ENCODE results near the gene AMPD1. TPM values are rescaled to one million over a fixed set of nuclear protein-coding genes. Genes with fewer than 3 reads are reported as not detected.

The AMPD1 gene
- polyA plus RNA-seq, 5 donors: 0.18 to 3.0 TPM; not detected in 3

DNA sequence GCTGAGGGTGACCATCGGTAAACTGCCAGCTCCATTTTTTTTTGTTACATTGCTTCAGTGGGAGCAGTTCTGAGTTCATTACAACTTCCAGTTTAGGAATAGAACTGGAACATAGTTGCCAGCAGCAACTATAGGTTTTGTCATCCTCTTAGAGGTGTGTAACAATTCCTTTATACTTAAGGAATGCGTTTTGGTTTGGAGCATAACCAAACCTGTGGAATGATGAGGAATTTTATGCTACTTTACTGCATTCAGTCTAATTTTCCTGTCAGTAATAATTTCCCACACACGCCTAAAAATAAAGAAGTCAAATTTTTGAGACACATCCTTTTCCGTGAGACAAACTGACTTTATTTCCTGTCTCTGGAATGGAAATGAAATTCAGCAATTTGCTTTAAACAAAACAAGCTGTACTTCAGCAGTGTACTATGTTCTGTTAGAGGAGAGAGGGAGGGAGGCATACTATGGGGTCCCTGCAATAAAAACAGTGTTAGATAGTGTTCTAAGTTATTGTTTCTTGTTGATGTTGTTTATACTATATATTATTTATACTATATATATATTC, 4.8 kb upstream of the AMPD1 start:
- peak in 1 of 2 donors; percentile 1 for DNase-seq

DNA sequence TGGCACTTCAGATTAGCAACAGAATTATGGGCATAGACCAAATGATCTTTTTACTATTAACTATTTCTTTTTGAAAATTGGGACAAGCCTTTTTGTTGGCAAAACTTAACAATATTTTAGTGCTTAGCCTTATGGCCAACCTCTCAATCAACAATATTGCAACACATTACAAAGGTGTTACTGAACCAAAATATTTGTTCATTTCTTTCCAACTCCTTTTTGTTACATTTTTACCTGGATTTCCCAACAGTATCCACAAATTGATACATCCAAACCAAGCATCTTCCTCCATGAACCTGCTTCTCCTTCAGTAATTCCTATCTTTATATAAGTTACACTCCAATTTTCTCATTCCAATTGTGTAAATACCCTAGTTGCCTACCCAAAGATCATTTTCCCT, 1.5 kb upstream of the AMPD1 start:
- DNase-seq: no peak

DNA sequence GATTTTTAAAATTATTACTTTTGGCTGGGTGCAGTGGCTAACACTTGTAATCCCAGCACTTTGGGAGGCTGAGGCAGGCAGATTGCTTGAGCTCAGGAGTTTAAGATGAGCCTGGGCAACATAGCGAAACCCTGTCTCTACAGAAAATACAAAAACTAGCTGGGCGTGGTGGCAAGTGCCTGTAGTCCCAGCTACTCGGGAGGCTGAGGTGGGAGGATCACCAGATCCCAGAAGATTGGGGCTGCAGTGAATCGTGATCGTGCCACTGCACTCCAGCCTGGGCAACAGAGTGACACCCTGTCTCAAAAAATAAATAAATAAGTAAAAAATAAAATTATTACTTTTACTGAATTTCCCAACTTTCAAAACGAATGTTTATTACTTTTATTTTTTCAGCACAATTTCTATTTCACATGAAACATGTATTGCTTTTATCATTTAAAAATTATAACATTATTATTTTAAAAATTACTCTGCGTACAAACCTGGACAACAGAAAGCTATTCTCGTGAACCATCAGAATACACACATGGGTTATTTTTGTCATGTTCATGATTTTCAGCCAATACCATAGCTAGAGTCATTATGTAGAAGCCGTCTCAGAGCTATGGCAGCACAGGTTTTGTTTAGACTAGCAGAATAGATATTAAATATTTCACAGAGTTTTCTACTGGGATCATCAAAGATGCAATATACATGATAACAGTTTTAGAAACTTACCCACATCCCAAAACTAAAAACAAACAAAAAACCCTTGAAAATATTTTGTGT, 621 bp downstream of the AMPD1 start:
- DNase-seq: no peak

DNA sequence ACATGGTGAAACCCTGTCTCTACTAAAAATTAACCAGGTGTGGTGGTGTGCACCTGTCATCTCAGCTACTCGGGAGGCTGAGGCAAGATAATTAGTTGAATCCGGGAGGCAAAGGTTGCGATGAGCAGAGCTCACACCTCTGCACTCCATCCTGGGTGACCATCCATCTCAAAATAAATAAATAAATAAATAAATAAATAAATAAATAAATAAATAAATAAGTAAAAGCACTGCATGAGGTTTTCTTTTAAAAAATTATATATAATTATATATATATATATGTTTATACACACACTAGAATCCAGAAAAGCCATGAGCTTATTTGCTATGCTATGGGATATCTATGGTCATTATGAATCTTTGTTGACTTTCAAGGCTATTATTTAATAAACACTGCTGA, 2.4 kb downstream of the AMPD1 start:
- no peak for DNase-seq

DNA sequence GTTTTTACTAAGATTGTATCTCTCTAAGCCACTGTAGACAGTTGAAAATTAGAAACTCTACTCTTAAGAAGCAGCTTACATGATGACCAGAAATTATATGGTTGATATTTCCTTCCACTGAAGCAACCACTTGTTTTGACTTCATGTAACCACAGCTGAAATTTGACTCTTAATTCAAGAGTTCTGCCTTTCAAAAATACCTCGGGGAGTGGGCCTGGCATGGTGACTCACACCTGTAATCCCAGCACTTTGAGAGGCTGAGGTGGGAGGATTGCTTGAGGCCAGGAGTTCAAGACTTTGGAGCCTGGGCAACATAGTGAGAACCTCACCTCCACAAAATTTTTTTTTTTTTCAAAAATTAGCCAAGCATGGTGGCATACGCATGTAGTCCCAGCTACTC, 4.3 kb downstream of the AMPD1 start:
- no peak for DNase-seq

DNA sequence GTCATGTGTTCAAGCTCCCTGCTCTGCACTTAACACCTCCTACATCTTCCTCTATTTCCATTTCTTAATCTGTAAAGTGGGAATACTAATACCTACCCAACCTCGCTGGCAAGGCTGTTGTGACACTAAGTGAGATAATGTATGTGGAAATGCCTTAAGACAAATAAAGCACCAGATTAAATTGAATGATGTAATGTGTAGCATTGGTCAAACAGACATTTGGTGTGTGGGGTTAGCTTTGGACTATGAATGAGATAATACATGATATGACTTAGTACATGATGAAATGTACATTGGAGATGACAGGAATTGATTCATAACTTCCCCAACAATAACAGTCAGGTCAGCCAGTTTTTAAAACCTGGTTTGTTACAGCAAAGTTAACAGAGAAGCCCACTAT, 5.2 kb downstream of the AMPD1 start:
- DNase-seq: no peak

DNA sequence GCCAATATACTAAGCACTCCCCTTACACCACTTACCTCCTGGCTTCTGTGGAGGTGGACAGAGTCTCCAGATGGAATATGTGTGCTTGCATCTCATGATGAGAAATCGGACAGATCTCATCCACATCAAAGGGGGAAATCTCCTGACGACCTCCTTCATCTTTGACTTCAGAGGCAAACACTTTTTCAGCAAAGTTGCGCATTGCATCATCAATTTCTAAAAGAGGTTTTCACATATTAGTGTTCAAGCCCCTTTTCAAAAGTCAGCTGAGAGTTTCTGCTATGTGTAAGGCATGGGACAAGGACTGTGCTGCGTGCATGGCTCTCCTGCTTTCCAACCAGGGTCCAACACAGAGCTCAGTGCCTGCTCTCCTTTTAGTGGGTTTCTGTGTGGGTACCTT, 6.8 kb downstream of the AMPD1 start:
- DNase-seq: no peak

DNA sequence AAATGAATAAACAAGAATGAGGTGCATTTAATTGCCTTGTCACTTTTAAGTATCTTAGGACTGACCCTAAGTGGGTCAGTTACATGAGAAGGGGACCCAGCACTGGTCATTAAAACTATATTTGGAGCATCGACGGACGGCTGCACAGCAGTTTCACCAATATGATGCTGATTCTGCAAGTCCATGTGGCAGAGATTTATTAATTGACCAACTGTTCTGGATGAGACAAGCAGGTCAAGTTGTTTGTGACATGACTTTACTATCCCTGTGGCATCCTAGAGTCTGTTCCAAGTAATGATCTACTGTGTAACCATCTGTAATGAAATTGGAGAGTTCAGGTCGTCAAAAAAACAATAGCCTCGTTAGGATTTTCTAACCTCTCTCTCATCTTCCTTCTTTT, 9.5 kb downstream of the AMPD1 start:
- DNase-seq: no peak

DNA sequence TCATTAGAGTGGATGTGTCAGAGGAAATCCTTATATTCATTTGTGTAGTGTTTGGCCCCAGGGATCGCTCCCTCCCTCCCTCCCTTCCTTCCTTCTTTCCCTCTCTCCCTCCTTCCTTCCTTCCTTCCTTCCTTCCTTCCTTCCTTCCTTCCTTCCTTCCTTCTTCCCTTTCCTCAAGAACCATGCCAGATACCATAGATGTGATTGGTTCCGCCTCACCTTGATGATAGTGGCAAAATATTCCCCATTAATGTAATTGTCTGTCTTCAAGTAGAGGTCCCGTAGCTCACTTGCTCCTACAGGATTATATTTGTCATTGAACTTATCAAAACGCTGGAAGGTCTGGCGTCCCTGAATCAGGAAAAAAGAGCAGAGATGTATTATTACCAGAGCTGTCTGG, 17.7 kb downstream of the AMPD1 start:
- no peak for DNase-seq

DNA sequence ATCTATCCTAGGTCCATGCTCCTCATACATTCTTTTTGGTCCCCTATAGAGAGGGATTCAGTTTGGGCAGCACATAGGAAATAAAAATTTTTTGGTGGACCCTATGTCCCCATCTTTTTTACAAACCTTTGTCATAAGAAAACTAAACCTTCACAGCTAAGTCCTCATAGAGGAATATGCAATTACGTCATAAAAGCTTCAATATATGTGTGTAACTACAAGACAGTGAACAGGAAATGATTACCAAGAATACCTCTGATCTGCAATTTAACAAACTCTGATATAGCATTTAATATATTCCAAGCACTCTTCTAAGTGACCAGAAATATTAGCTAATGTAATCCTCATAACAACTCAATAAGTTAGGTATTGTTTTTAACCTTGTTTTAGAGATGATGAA, 19.2 kb downstream of the AMPD1 start:
- DNase-seq: no peak

DNA sequence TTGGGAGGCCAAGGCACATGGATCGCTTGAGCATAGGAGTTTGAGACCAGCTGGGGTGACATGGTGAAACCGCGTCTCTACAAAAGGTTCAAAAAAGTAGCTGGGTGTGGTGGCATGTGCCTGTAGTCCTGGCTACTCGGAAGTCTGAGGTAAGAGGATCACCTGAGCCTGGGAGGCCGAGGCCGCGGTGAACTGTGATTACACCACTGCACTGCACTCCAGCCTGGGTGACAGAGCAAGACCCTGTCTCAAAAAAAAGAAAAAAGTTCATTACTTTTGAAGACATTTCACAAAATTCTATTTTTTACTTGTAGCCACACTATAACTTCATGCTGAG, 23.4 kb downstream of the AMPD1 start:
- no peak for DNase-seq

DNA sequence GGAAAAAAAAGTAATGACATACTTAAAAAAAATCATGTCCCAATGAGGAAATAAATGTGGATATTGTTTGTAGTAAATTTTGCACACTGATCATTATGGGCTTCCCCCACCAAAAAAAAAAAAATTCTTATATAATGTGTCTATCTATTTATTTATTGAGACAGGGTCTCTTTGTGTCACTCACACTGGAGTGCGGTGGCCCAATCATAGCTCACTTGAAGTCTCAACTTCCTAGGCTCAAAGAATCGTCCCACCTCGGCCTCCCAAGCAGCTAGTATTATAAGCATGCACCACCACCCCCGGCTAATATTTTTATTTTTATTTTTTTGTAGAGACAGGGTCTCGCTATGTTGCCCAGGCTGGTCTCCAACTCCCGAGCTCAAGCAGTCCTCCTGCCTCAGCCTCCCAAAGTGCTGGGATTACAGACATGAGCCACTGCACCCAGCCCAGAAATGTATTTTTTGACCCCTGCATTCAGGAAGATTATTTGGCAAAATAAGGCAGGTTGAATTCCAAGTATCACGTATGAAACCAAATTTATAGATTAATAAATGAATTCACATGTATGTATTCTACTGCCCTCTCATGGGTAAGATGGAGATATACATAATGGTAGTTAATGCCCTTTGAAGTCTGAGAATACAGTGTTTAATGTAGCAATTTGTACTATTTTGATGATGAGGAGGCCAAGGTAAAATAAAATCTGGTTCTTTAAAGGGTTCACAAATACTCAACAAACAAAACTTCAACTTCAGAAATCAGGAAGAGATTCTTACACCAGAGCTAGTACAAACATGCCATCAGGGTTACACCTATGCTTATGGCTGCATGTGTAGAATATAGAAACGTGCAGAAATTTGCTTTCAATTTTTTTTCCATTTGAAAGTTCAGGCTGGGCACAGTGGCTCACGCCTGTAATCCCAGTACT, 24.1 kb downstream of the AMPD1 start:
- DNase-seq: peak in 1 of 2 donors; percentile 17

DNA sequence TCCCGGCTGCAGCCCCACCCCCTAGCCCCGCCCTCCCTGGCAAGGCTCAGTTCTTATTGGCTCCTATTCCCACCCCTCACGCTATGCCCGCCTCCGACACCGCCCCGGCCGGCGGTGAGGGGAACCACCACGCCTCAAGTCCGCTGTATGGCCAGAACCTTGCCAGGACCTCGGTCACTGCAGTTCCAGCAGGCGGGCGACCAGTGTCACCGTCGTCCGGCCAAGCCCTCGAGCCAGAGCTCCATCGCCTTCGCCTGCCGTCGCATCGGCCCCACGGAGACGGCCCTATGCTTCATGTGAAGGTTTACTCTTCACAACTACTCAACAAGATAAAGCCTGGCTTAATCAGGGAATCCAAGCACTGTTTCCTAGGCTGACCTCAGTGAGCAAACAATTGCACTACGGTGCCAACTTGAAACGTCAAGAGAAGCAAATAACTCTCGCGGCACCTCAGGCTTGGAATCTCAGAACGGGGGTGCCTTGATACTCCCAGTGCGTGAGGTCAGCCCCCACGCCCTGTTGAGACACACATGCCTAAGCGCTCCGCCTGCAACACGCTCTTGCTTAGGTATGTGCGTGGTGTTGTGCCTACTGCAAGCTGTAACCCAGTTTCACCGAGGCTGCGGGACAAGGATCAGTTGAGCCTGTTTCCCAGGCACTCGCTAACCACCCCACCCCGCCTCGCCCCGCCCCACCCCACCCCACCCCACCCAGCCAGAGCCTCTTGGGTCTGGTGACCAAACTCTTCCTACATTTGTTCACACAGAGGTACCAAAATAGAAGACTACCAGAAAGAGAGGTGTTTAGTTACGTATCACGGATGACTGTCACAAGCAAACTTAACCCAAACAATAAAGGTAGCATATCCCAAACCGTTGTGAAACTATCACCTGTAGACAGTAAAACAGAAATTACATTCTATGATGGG, 25.0 kb downstream of the AMPD1 start:
- peak; percentile 91 for DNase-seq

DNA sequence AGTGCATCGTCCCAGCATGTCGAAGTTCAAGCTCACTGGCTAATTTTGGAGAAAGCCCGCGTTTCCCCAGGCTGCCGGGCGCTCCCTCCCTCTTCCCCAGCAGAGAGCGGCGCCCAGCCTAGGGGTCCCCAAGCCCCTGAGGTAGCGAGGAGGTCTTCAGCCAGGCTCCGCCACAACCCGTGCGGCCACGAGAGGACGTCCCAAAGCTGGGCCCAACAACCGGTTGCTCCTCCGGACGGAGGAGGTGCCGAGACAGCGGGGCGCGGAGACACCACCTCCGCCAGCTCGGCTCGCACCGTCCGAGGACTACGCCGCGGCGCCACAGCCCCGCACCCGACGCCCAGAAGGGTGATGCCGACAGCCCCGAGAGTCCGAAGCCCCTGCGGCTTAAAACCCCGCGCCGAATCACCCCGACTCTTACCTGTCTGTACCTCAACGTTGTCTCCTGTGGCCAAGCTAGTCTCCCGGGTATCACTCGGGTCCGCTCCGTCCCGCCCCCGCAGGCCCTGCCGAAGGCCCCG, 25.7 kb downstream of the AMPD1 start, which contains the start of gene DENND2C:
Gene DENND2C (minus strand): TSS at position 488 of the 521 bp plus-strand sequence. CDS start 44,065 bp downstream, outside the sequence.
- no peak for DNase-seq

DNA sequence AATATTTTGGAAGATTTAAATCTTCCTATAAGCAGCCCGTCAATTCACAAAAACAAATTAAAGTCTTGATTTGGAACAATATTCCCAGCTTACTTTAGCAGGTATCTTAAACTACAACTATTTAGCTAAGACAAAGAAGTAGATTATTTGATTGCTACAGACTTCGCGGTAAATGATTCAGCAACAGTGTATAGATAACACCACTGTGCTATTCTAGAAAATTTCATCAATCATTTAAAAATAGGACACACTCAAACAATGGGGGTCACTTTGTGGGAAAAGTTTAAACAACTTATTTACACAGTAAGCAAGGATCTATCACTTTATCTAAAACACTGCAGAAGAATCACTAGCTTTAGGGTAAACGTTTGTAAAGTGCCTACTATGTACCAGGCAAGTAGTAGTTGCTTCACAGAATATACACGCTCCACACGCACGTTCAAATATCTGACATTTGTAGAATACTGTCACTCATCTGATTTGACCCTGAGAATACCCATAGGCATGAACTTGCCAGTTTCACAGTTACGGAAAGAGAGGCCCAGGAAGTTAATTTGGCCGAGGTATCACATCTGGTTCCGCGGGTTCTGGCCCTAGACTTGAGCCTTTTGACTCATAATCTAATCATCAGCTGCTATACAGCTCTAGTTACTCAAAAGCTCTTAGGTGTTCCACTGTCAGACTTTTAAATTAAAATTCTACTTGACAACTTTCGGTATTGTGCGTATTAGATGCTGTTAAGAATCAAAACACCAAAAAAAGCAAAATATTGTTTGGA, 26.4 kb downstream of the AMPD1 start:
- no peak for DNase-seq

DNA sequence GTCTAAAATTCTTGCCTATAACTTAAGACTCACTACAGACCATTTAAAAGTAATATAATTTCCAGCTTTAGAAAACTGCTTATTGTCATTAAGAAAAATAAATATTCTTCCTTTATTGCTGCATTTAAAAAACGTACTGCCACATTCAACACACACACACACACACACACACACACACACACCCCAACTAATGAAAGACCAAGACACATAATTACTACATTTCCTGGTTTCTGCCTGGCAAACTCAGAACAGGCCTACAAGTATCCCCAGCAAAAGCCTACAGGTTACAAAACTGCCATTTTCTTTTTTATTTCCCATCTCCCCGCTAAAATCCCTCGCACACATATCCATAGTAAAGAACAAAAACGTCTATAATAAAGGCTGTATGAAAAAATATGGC, 27.0 kb downstream of the AMPD1 start:
- no peak for DNase-seq

DNA sequence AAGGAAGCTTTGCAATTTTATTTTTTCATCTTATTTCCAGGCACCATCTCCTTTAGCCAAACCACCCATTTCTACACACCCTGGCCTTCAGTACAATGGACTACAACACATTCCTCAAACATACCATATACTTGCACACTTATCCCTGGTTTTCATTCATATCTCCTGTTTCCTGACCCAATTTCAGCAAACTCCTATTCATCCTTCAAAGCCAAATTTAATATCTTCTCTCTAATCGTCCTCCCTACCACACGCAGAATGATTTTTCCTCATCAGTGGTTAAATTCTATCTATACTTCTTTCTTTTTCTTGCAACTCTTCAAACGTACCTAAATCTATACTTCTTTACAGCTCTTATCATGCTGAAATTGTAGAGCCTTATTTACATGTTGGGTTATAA, 28.4 kb downstream of the AMPD1 start:
- no peak for DNase-seq

DNA sequence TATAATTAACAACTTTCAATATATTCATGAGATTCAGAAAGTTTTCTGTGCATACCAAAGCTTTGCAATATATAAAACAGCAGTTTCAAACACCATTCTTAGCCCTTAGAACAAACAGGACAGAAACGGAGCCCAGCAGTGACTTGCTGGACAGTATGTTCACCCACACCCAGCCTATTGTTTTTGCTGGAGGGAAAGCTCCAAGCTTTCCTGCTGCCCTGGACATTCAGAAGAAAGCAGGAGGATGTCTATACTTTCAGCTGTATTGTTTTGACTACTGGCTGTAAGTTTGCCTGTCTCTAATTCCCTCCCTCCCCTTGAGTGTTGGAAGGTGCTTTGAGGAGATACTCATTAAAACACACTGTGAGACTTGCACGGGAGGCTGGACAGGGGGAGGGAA, 35.1 kb downstream of the AMPD1 start:
- no peak for DNase-seq

DNA sequence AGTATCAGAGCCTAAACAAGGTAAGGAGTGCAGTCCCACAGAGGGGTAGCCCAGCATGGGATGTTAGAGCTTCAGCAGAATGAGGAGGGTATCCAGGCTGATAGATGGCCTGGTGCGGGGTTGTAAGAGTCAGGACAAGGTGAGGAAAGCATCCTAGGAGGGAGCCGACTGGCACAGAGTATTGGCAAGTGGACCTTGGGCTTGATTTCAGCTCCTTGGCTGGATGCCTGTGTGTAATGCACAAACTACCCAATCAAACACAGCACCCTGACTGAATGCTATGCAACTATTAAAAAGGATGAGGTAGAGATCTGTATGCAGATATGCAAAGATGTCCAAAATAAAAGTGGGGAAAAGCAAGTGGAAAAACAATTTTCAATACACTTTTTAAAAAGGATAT, 43.5 kb downstream of the AMPD1 start:
- DNase-seq: no peak

DNA sequence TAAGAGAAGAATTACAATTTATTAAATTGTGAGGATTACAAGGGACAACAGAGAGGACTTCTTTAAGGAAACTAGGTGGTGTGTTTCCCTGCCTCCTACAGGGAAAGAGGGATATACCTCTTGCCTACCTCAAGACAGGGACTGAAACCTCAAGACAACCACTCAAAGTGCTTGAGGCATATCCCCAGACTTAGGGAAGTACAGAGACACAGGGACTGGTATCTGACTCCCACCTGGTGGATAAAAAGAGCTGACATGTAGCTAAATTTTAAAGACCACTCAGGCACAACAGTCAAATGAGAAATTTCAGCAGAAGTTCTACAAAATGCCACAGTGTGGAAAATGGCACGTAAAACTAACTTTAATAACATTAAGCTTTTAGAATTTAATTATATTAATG, 46.8 kb downstream of the AMPD1 start:
- DNase-seq: no peak

DNA sequence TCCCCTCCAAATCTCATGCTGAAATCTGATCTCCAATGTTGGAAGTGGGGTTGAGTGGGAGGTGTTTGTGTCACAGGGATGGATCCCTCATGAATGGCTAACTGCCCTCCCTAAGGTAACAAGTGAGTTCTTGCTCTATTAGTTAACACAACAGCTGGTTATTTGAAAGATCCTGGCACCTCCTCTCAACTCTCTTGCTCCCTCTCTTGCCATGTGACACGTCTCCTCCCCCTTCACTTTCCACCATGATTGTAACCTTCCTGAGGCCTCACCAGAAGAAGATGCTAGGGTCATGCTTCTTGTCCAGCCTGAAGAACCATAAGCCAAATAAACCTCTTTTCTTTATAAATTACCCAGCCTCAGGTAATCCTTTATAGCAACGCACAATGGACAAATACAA, 54.0 kb downstream of the AMPD1 start:
- no peak for DNase-seq
